CD4-positive, alpha-beta memory T cell (primary cell): ENCODE measurements around the gene RGS7. TPM values are rescaled to one million over a fixed set of nuclear protein-coding genes. Genes with fewer than 3 reads are reported as not detected.
"Not testable (repeated sequence)": the region's sequence is repeated elsewhere in the genome, so short reads cannot be mapped to it uniquely, and the experiment has no call there.

Source experiments
- CTCF ChIA-PET: fragments of 350-600 bp; sonication (Branson Sonifier 250); formaldehyde crosslinking; loops from one replicate; lab custom pipeline; 2021; ENCODE audit warnings: inconsistent platforms; ENCODE audit not compliant: partially characterized antibody; lab: Charles Lee
- POLR2A ChIA-PET: fragments of 350-600 bp; sonication (Branson Sonifier 250); formaldehyde crosslinking; loops from one replicate; lab custom pipeline; 2021; ENCODE audit not compliant: partially characterized antibody; lab: Charles Lee
- DNase-seq, 5 donors: peaks; one replicate each; pipeline versions ENCODE4 v3.0.0 to v3.0.0-alpha.2; 2020 to 2022; ENCODE audit warnings: mixed read lengths in 1 of 5
- H3K27ac ChIP-seq: one replicate; pipeline ENCODE4 v1.7.0; 2013; ENCODE audit warnings: low read depth, low read length
- H3K27me3 ChIP-seq: 2 replicates; pipeline ENCODE4 v1.7.0; 2013; ENCODE audit warnings: mild to moderate bottlenecking, low read length, moderate library complexity; ENCODE audit not compliant: insufficient read depth
- H3K36me3 ChIP-seq: 2 replicates; pipeline ENCODE4 v1.7.0; 2013; ENCODE audit warnings: mild to moderate bottlenecking, low read length, moderate library complexity; ENCODE audit not compliant: insufficient read depth
- H3K4me1 ChIP-seq: 2 replicates; pipeline ENCODE4 v1.7.0; 2013; ENCODE audit warnings: mild to moderate bottlenecking, low read length, moderate library complexity; ENCODE audit not compliant: insufficient read depth
- H3K4me3 ChIP-seq, 2 donors: one replicate each; pipeline ENCODE4 v1.7.0; 2013; ENCODE audit warnings: low read length in 2 of 2, mild to moderate bottlenecking in 1 of 2
- H3K9me3 ChIP-seq, 2 donors: one replicate each; pipeline ENCODE4 v1.7.0; 2013; ENCODE audit warnings: low read length in 2 of 2, control low read depth in 1 of 2; ENCODE audit not compliant: control insufficient read depth in 1 of 2
- H3K27ac Mint-ChIP-seq, 7 donors: one replicate each; pipeline ENCODE4 v1.8.0; 2020 to 2021; ENCODE audit warnings: mixed read lengths in 7 of 7, mild to moderate bottlenecking in 6 of 7, inconsistent platforms in 3 of 7, moderate library complexity in 3 of 7
- H3K27me3 Mint-ChIP-seq, 2 donors: one replicate each; pipeline ENCODE4 v1.8.0; 2020 to 2021; ENCODE audit warnings: mixed read lengths in 2 of 2
- H3K36me3 Mint-ChIP-seq, 2 donors: one replicate each; pipeline ENCODE4 v1.8.0; 2020 to 2021; ENCODE audit warnings: mixed read lengths in 2 of 2, inconsistent platforms in 1 of 2, mild to moderate bottlenecking in 1 of 2
- H3K4me1 Mint-ChIP-seq, 4 donors: one replicate each; pipeline ENCODE4 v1.8.0; 2020 to 2021; ENCODE audit warnings: mixed read lengths in 4 of 4, mild to moderate bottlenecking in 1 of 4
- H3K4me3 Mint-ChIP-seq, 8 donors: one replicate each; pipeline ENCODE4 v1.8.0; 2020 to 2021; ENCODE audit warnings: mixed read lengths in 8 of 8, mild to moderate bottlenecking in 7 of 8, moderate library complexity in 6 of 8, inconsistent platforms in 3 of 8
- H3K9me3 Mint-ChIP-seq, 8 donors: one replicate each; pipeline ENCODE4 v1.8.0; 2020 to 2021; ENCODE audit warnings: mixed read lengths in 8 of 8, mild to moderate bottlenecking in 5 of 8, inconsistent platforms in 3 of 8, moderate library complexity in 1 of 8
- intact Hi-C: fragments of 100-400 bp; cut with micrococcal nuclease; formaldehyde crosslinking; loops from one replicate; pipeline ENCODE4 v1.15.1; 2023
- polyA plus RNA-seq, 2 donors: library from polyadenylated mRNA; unstranded; fragments of 300-500 nt; fragmentation: Illumina TruSeq; gene quantifications; one replicate each; pipeline ENCODE4 v1.2.3, GENCODE V29; 2021
- total RNA-seq, 2 experiments: library from RNA; stranded (reverse); gene quantifications; one replicate each; pipeline ENCODE4 v1.2.3, GENCODE V29; 2021

The RGS7 gene
- total and polyA plus RNA-seq, 4 experiments from 2014 or later = not detected

DNA sequence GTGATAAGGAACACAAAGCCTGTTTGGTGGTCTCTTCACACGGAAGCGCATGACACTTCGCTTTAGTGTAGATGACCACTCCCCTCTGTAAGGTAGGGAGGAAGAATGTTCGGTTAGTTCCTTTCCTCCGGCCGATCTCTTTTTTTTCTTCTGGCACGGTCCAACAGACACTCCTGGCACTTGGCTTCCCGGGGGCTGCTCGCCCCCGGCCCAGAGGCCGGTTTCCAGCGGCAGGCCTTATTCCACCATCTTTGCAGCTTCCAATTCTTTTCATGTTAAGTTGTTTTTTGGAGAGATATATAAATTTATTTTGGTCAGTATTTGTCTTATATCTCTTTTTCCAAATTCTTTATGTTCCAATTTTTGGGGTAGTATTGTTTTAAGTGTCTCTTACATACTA lies 593.2 kb downstream of the RGS7 start:
- Histone ChIP-seq H3K36me3 (no peaks in the 10 kb centered on the region), H3K4me1 (no peaks in the 10 kb centered on the region), H3K4me3 (no peak overlapping the region), H3K27ac (no peak overlapping the region), H3K9me3 (no peaks in the 10 kb centered on the region), H3K27me3 (no peaks in the 10 kb centered on the region)
- intact Hi-C loops = no loop called here
- ChIA-PET CTCF (no interaction called here), POLR2A (no interaction called here)
- H3K36me3 Mint-ChIP-seq = no peaks in the 10 kb centered on the region
- peaks cover under 1 to 1% of the 10 kb centered on the region in 2 donors for H3K27me3 Mint-ChIP-seq
- peaks cover 0 to 2% (median 0%) of the 10 kb centered on the region in 8 donors for H3K9me3 Mint-ChIP-seq
- H3K4me3 Mint-ChIP-seq = no peak overlapping the region
- H3K27ac Mint-ChIP-seq = no peak overlapping the region
- H3K4me1 Mint-ChIP-seq = no peaks in the 10 kb centered on the region
- DNase-seq = no peak

DNA sequence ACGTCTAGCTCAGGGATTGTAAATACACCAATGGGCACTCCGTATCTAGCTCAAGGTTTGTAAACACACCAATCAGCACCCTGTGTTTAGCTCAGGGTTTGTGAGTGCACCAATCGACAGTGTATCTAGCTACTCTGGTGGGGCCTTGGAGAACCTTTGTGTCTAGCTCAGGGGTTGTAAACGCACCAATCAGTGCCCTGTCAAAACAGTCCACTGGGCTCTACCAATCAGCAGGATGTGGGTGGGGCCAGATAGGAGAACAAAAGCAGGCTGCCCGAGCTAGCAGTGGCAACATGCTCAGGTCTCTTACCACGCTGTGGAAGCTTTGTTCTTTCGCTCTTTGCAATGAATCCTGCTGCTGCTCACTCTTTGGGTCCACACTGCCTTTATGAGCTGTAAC lies 593.9 kb downstream of the RGS7 start:
- H3K4me1 Mint-ChIP-seq, H3K4me3 ChIP-seq, H3K27me3 ChIP-seq, intact Hi-C loops, H3K36me3 ChIP-seq, H3K9me3 ChIP-seq, H3K36me3 Mint-ChIP-seq, H3K27ac ChIP-seq, H3K27me3 Mint-ChIP-seq, H3K4me1 ChIP-seq, POLR2A ChIA-PET, H3K4me3 Mint-ChIP-seq, H3K9me3 Mint-ChIP-seq, H3K27ac Mint-ChIP-seq, DNase-seq: not testable (repeated sequence)
- CTCF ChIA-PET = interaction anchor here (0.6 kb wide), 1 partner anchor 20 kb away, joined by 5 read pairs; no protein-coding TSS in a partner anchor

DNA sequence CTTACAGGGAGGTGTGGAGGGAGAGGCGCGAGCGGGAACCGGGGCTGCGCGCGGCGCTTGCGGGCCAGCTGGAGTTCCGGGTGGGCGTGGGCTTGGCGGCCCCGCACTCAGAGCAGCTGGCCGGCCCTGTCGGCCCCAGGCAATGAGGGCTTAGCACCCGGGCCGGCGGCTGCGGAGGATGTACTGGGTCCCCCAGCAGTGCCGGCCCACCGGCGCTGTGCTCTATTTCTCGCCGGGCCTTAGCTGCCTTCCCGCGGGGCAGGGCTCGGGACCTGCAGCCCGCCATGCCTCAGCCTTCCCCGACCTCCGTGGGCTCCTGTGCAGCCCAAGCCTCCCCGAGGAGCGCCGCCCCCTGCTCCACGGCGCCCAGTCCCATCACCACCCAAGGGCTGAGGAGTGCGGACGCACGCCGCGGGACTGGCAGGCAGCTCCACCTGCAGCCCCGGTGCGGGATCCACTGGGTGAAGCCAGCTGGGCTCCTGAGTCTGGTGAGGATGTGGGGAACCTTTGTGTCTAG lies 594.5 kb downstream of the RGS7 start:
- H3K9me3 ChIP-seq, intact Hi-C loops, POLR2A ChIA-PET, H3K36me3 Mint-ChIP-seq, H3K4me1 ChIP-seq, H3K27ac Mint-ChIP-seq, H3K4me3 Mint-ChIP-seq, DNase-seq, H3K27me3 ChIP-seq, H3K27ac ChIP-seq, H3K36me3 ChIP-seq, H3K4me1 Mint-ChIP-seq, H3K27me3 Mint-ChIP-seq, H3K9me3 Mint-ChIP-seq, H3K4me3 ChIP-seq: not testable (repeated sequence)
- CTCF ChIA-PET = interaction anchor here (0.6 kb wide), 1 partner anchor 20 kb away, joined by 5 read pairs; no protein-coding TSS in a partner anchor

DNA sequence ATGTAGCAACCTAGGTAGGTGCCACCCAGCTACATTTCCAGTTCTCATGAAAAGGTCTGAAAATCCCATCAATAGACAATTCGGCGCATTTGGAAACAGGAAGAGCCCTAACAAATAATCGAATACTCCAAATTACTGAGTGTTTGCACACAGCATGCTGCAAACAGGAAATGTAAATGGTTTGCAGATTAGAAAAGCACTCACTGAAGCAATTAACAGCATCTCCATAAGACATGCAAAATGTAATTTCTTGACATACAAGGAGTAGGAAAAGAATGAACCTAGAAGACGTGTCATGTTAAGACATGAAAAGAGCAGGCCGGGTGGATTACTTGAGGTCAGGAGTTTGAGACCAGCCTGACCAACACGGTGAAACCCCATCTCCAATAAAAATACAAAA lies 598.2 kb downstream of the RGS7 start:
- H3K27ac Mint-ChIP-seq, H3K4me1 Mint-ChIP-seq, H3K9me3 Mint-ChIP-seq, H3K4me1 ChIP-seq, H3K27me3 Mint-ChIP-seq, H3K36me3 ChIP-seq, H3K9me3 ChIP-seq, POLR2A ChIA-PET, H3K4me3 Mint-ChIP-seq, H3K36me3 Mint-ChIP-seq, DNase-seq, H3K27me3 ChIP-seq, H3K27ac ChIP-seq, H3K4me3 ChIP-seq, CTCF ChIA-PET, intact Hi-C loops: not testable (repeated sequence)

DNA sequence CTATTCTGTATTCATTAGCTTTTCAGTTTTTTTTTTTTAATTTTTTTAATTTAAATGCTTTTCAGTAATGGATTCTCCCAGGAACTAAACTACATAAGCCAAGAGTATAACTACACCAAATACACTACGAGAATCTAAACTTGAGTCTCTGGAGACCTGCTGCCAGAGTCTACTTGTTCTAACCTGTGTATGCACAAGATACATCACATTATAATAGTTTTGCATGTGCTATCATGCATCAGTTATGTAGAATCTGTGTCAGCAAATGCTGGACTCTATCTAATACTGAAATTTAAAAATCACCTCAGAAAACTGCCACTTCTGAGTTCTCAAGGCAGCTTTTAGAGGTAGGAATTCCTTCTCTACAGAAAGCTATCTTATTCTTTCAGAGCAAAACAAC lies 598.7 kb downstream of the RGS7 start:
- Histone ChIP-seq H3K9me3 (no peaks in the 10 kb centered on the region), H3K4me3 (no peak overlapping the region), H3K4me1 (no peaks in the 10 kb centered on the region), H3K27me3 (no peaks in the 10 kb centered on the region), H3K36me3 (no peaks in the 10 kb centered on the region), H3K27ac (no peak overlapping the region)
- intact Hi-C loops = no loop called here
- Mint-ChIP-seq H3K27me3 (peaks cover 0 to 2% of the 10 kb centered on the region in 2 donors), H3K27ac (no peak overlapping the region), H3K9me3 (peaks cover 0 to 3% (median 0%) of the 10 kb centered on the region in 8 donors), H3K4me1 (no peaks in the 10 kb centered on the region), H3K36me3 (no peaks in the 10 kb centered on the region), H3K4me3 (no peak overlapping the region)
- no peak for DNase-seq
- ChIA-PET CTCF (no interaction called here), POLR2A (no interaction called here)

DNA sequence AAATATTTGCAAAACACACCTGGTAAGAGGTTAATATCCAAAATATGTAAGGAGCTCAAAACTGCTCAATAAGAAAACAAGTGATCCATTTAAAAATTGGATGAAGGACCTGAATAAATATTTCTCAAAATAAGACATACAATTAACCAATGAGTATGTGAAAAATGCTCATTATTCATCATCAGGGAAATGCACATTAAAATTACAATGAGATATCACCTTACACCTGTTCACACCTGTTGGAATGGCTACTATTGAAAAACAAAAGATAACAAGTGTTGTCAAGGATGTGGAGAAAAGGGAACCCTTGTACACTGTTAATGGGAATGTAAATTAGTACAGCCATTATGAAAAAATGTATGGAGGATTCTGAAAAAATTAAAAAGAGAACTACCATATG lies 609.1 kb downstream of the RGS7 start:
- H3K27me3 ChIP-seq = no peaks in the 10 kb centered on the region
- Mint-ChIP-seq H3K4me1 (no peaks in the 10 kb centered on the region), H3K9me3 (peaks cover 0 to 2% (median 0%) of the 10 kb centered on the region in 8 donors), H3K27ac (no peak overlapping the region), H3K27me3 (peaks cover 0 to 2% of the 10 kb centered on the region in 2 donors), H3K36me3 (no peaks in the 10 kb centered on the region), H3K4me3 (no peak overlapping the region)
- intact Hi-C loops = no loop called here
- DNase-seq = no peak
- no peaks in the 10 kb centered on the region for H3K9me3 ChIP-seq
- no peaks in the 10 kb centered on the region for H3K36me3 ChIP-seq
- CTCF ChIA-PET = no interaction called here
- H3K4me3 ChIP-seq = no peak overlapping the region
- POLR2A ChIA-PET = no interaction called here
- H3K4me1 ChIP-seq = no peaks in the 10 kb centered on the region
- H3K27ac ChIP-seq = no peak overlapping the region

DNA sequence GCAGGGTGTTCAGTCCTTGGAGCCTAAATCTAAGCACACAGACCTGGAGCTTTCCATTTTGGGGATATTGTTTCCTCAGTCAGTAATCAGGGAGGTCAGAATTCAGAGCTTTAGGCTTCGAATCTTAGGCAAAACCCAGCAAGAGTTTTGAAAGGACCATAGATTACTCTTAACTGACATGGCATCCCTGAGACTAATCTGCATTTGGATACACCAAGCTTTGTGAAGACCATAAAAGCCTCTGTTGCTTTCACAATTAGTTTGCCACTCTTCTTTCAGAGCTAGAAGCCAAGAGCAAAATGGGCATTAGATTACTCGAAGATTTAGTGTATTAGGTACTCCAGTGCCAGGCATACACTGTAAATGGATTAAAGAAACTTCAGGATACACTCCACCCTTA lies 613.3 kb downstream of the RGS7 start:
- Mint-ChIP-seq H3K9me3 (peaks cover 0 to 2% (median 0%) of the 10 kb centered on the region in 8 donors), H3K4me3 (no peak overlapping the region), H3K27me3 (peaks cover 0 to 2% of the 10 kb centered on the region in 2 donors), H3K27ac (no peak overlapping the region), H3K4me1 (no peaks in the 10 kb centered on the region), H3K36me3 (no peaks in the 10 kb centered on the region)
- Histone ChIP-seq H3K27ac (no peak overlapping the region), H3K9me3 (no peaks in the 10 kb centered on the region), H3K27me3 (no peaks in the 10 kb centered on the region), H3K4me3 (no peak overlapping the region), H3K4me1 (no peaks in the 10 kb centered on the region), H3K36me3 (no peaks in the 10 kb centered on the region)
- ChIA-PET CTCF (no interaction called here), POLR2A (no interaction called here)
- DNase-seq = no peak
- intact Hi-C loops = no loop called here

DNA sequence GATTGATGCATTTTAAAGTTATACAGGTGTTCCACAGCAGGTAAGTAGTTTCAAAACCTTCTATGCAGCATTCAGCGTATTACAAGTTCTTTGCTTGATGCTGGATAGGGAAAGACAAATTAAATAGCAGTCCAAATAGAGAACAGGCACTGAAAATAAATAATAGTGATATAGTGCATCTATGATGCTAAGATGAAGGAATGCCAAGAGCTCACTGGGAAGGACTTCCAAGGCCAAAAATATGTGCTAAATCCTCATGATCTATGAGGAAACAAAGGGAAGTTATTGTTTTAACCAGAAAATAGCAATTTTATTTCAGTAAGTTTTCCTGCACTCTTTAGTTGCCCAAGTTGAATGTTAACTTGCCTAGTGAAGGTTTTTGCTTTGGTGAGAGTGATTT lies 617.3 kb downstream of the RGS7 start:
- CTCF ChIA-PET = no interaction called here
- peaks cover 0 to 2% (median 0%) of the 10 kb centered on the region in 8 donors for H3K9me3 Mint-ChIP-seq
- H3K36me3 Mint-ChIP-seq = no peaks in the 10 kb centered on the region

More for the DNA sequence above, 617.3 kb downstream of the RGS7 start:
- no peak for DNase-seq
- POLR2A ChIA-PET = no interaction called here
- Histone ChIP-seq H3K9me3 (no peaks in the 10 kb centered on the region), H3K4me3 (no peak overlapping the region), H3K4me1 (no peaks in the 10 kb centered on the region), H3K36me3 (no peaks in the 10 kb centered on the region), H3K27me3 (no peaks in the 10 kb centered on the region), H3K27ac (no peak overlapping the region)
- Mint-ChIP-seq H3K4me1 (no peaks in the 10 kb centered on the region), H3K27me3 (no peaks in the 10 kb centered on the region), H3K27ac (no peak overlapping the region), H3K4me3 (no peak overlapping the region)
- intact Hi-C loops = no loop called here
